GM23248 (cell line): ENCODE measurements around the gene TMEM44. TPM values are rescaled to one million over a fixed set of nuclear protein-coding genes. Genes with fewer than 3 reads are reported as not detected.

Experiments
- DNase-seq: peaks from one replicate; pipeline ENCODE4 v3.0.0-alpha.2; 2015
- H2AFZ ChIP-seq: fragments of 200-600 bp; sonication (generic); 2 replicates; pipeline ENCODE4 v1.6.1; 2016; ENCODE audit warnings: antibody characterized with exemption
- H3F3A ChIP-seq: fragments of 200-600 bp; sonication (generic); 2 replicates; pipeline ENCODE4 v1.6.1; 2016; ENCODE audit warnings: mild to moderate bottlenecking, antibody characterized with exemption, mixed run types; ENCODE audit not compliant: insufficient read depth
- H3K27ac ChIP-seq: fragments of 200-600 bp; sonication (generic); 2 replicates; pipeline ENCODE4 v1.5.1; 2016; ENCODE audit warnings: mild to moderate bottlenecking
- H3K27me3 ChIP-seq: fragments of 200-600 bp; sonication (generic); replicated peaks from 2 replicates; pipeline ENCODE4 v1.6.1; 2016; ENCODE audit warnings: mild to moderate bottlenecking; ENCODE audit not compliant: insufficient read depth
- H3K36me3 ChIP-seq: fragments of 200-600 bp; sonication (generic); 2 replicates; pipeline ENCODE4 v1.6.1; 2016; ENCODE audit warnings: low read depth, mild to moderate bottlenecking
- H3K4me1 ChIP-seq: fragments of 200-600 bp; sonication (generic); 2 replicates; pipeline ENCODE4 v1.6.1; 2016; ENCODE audit warnings: mild to moderate bottlenecking; ENCODE audit not compliant: insufficient read depth
- H3K4me2 ChIP-seq: fragments of 200-600 bp; sonication (generic); one replicate; pipeline ENCODE4 v1.6.1; 2016; ENCODE audit warnings: mild to moderate bottlenecking; ENCODE audit not compliant: unreplicated experiment
- H3K4me3 ChIP-seq: fragments of 200-600 bp; sonication (generic); 2 replicates; pipeline ENCODE4 v1.5.1; 2016; ENCODE audit warnings: mild to moderate bottlenecking
- H3K79me2 ChIP-seq: fragments of 200-600 bp; sonication (generic); 2 replicates; pipeline ENCODE4 v1.6.1; 2016; ENCODE audit warnings: mild to moderate bottlenecking; ENCODE audit not compliant: insufficient read depth
- H3K9ac ChIP-seq: fragments of 200-600 bp; sonication (generic); 2 replicates; pipeline ENCODE4 v1.6.1; 2016; ENCODE audit warnings: mild to moderate bottlenecking
- H3K9me2 ChIP-seq: fragments of 200-600 bp; sonication (generic); 2 replicates; pipeline ENCODE4 v1.6.1; 2016; ENCODE audit warnings: mixed run types, mild to moderate bottlenecking, moderate library complexity; ENCODE audit not compliant: insufficient read depth
- H3K9me3 ChIP-seq: fragments of 200-600 bp; sonication (generic); one replicate; pipeline ENCODE4 v1.6.1; 2017; ENCODE audit warnings: low read depth
- H4K20me1 ChIP-seq: fragments of 200-600 bp; sonication (generic); 2 replicates; pipeline ENCODE4 v1.6.0; 2016; ENCODE audit not compliant: insufficient read depth
- EZH2 ChIP-seq: fragments of 200-600 bp; sonication (generic); IDR thresholded peaks from 2 replicates; pipeline ENCODE4 v1.6.1; 2018; ENCODE audit warnings: antibody characterized with exemption, mild to moderate bottlenecking; ENCODE audit not compliant: insufficient read depth, poor library complexity, severe bottlenecking
- EZH2phosphoT487 ChIP-seq: fragments of 200-600 bp; sonication (generic); IDR thresholded peaks from 2 replicates; pipeline ENCODE4 v1.6.1; 2018; ENCODE audit warnings: antibody characterized with exemption, moderate library complexity, mild to moderate bottlenecking, low read depth; ENCODE audit not compliant: insufficient read depth
- WGBS, 2 experiments: methylation state at CpG; one replicate each; pipeline ENCODE4 v1.1.6; 2015 to 2017; ENCODE audit warnings: low lambda C conversion rate in 2 of 2, low coverage in 1 of 2; ENCODE audit errors: missing lambda C conversion rate in 2 of 2; 5-methylcytosine and 5-hydroxymethylcytosine counted together
- in situ Hi-C: fragments of 300-500 bp; cut with MboI; formaldehyde crosslinking; loops from 2 replicates; pipeline ENCODE4 v1.15.0; 2020
- polyA plus RNA-seq: library from polyadenylated mRNA; unstranded; fragments of >200 nt; fragmentation: Nextera tagmentation; extraction: Ambion mirVana; gene quantifications from 2 replicates; pipeline ENCODE4 v1.2.1, GENCODE V29; 2016
- total RNA-seq: library from RNA; depleted of rRNA; stranded (reverse); fragments of >200 nt; shearing (Covaris generic); gene quantifications from 2 replicates; pipeline ENCODE4 v1.2.3, GENCODE V29; 2014

The TMEM44 gene
- total and polyA plus RNA-seq, 2 experiments from 2014 or later: 13.1 to 14.6 TPM

GRCh38 chr3:194658477-194659242, 25.4 kb upstream of the TMEM44 start:
- no peak overlapping the region for H3K4me3 ChIP-seq
- H3K4me1 ChIP-seq: no peaks in the 10 kb centered on the region
- in situ Hi-C loops: no loop called here
- no peak overlapping the region for H3K4me2 ChIP-seq
- H2AFZ ChIP-seq: no peak overlapping the region
- no peak overlapping the region for H3K9ac ChIP-seq
- no peak for TF ChIP-seq EZH2phosphoT487
- no peak for TF ChIP-seq EZH2
- H3K9me2 ChIP-seq: no peaks in the 10 kb centered on the region
- H3K36me3 ChIP-seq: peaks cover 30% of the 10 kb centered on the region; the same call in 1 of the 2 replicates
- no peak overlapping the region for H3K27ac ChIP-seq
- WGBS, 2 experiments: 86 to 91% methylated on average over 5 of the region's 5 CpGs
- no peaks in the 10 kb centered on the region for H4K20me1 ChIP-seq
- H3K79me2 ChIP-seq: peaks cover 8% of the 10 kb centered on the region; the same call in 1 of the 2 replicates
- DNase-seq: no peak
- H3K9me3 ChIP-seq: no peaks in the 10 kb centered on the region
- H3K27me3 ChIP-seq: no peaks in the 10 kb centered on the region
- H3F3A ChIP-seq: no peaks in the 10 kb centered on the region

DNA sequence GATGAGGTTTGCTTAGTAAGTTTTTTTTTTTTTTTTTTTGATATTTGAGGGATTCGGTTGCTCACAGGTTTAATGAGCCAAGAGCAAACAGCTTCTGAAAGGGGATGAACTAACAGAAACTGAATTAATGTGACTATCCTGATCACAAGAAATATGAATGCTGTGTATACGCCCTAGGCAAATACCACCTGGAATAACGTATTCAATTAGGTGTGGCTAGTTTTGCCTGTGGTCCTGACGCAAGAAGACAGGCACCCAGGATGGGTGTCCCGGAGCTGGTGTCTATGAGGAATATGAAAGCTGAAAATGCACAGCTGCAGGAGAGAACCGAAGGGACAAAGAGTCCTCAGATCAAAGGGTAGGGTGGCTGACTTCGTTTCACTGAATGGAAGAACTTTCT, 24.2 kb upstream of the TMEM44 start:
- peaks cover 36% of the 10 kb centered on the region; the same call in 1 of the 2 replicates for H3K36me3 ChIP-seq
- 89 to 94% methylated on average over 7 of the region's 7 CpGs for WGBS, 2 experiments
- no peak overlapping the region for H3K4me2 ChIP-seq
- H3K9ac ChIP-seq: no peak overlapping the region
- in situ Hi-C loops: no loop called here
- peaks cover 4% of the 10 kb centered on the region; the same call in 1 of the 2 replicates for H3K79me2 ChIP-seq
- no peaks in the 10 kb centered on the region for H3K27me3 ChIP-seq
- no peak overlapping the region for H3K27ac ChIP-seq
- H2AFZ ChIP-seq: no peak overlapping the region
- no peaks in the 10 kb centered on the region for H3K4me1 ChIP-seq
- TF ChIP-seq EZH2 (no peak), EZH2phosphoT487 (no peak)
- no peaks in the 10 kb centered on the region for H4K20me1 ChIP-seq
- no peaks in the 10 kb centered on the region for H3K9me2 ChIP-seq
- H3K9me3 ChIP-seq: no peaks in the 10 kb centered on the region
- DNase-seq: no peak
- H3F3A ChIP-seq: no peaks in the 10 kb centered on the region
- no peak overlapping the region for H3K4me3 ChIP-seq

DNA sequence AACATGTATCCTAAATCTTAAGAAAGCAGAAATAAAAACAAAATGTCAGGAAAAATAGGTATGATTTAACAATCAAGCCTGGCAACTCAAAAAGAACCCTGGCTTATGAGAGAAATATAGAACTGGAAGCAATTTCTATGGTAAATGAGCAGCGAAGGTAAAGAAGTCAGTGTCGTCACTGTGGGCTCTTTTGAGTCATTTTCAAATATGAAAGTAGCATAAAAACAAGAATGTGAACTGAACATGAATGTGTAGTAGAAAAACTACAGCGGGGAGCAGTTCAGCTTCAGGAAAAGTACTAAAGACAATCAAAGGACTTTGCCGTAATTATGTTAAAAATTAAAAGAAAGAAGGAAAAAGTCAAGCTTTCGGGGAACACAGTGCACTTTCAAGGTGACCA, 21.2 kb upstream of the TMEM44 start:
- DNase-seq: peak; percentile 29
- H3K4me1 ChIP-seq: no peaks in the 10 kb centered on the region

GRCh38 chr3:194647747-194648146, 14.5 kb upstream of the TMEM44 start:
- Histone ChIP-seq H3K4me1 (no peaks in the 10 kb centered on the region), H3F3A (no peaks in the 10 kb centered on the region), H4K20me1 (no peaks in the 10 kb centered on the region), H3K9me3 (no peaks in the 10 kb centered on the region), H3K27me3 (no peaks in the 10 kb centered on the region), H3K4me2 (no peak overlapping the region), H2AFZ (no peak overlapping the region), H3K9ac (no peak overlapping the region), H3K36me3 (peaks cover 59% of the 10 kb centered on the region), H3K9me2 (no peaks in the 10 kb centered on the region), H3K4me3 (no peak overlapping the region), H3K27ac (no peak overlapping the region), H3K79me2 (peaks cover 5% of the 10 kb centered on the region; the same call in 1 of the 2 replicates)
- in situ Hi-C loops: no loop called here
- DNase-seq: no peak
- TF ChIP-seq EZH2 (no peak), EZH2phosphoT487 (no peak)
- WGBS, 2 experiments: 88 to 90% methylated on average over 3 of the region's 3 CpGs

More for the DNA sequence above, 21.2 kb upstream of the TMEM44 start:
- H3K79me2 ChIP-seq: peaks cover 4% of the 10 kb centered on the region; the same call in 1 of the 2 replicates
- H2AFZ ChIP-seq: no peak overlapping the region
- no peak overlapping the region for H3K27ac ChIP-seq
- no peaks in the 10 kb centered on the region for H4K20me1 ChIP-seq
- no peak overlapping the region for H3K4me3 ChIP-seq
- no peak overlapping the region for H3K4me2 ChIP-seq
- no peaks in the 10 kb centered on the region for H3K27me3 ChIP-seq
- H3F3A ChIP-seq: no peaks in the 10 kb centered on the region
- no peak for TF ChIP-seq EZH2
- no peak for TF ChIP-seq EZH2phosphoT487
- H3K9ac ChIP-seq: no peak overlapping the region
- no peaks in the 10 kb centered on the region for H3K9me3 ChIP-seq
- no peaks in the 10 kb centered on the region for H3K9me2 ChIP-seq
- 56 to 72% methylated on average over 5 of the region's 5 CpGs for WGBS, 2 experiments
- in situ Hi-C loops: no loop called here
- peaks cover 52% of the 10 kb centered on the region for H3K36me3 ChIP-seq
